Liver (tissue), 9 donors: ENCODE data around the gene GPR12. TPM values are rescaled to one million over a fixed set of nuclear protein-coding genes. Genes with fewer than 3 reads are reported as not detected.

Source experiments
- DNase-seq: peaks from one replicate; pipeline ENCODE4 v3.0.0-alpha.2; 2017; ENCODE audit warnings: low spot score
- H3K27ac ChIP-seq, 2 donors: one replicate each; pipeline ENCODE4 v1.7.0; 2013; ENCODE audit warnings: inconsistent platforms in 2 of 2, low read length in 2 of 2, control low read depth in 1 of 2, low read depth in 1 of 2, mild to moderate bottlenecking in 1 of 2
- H3K27me3 ChIP-seq, 4 donors: one replicate each; pipeline versions ENCODE4 v1.6.1 to v1.7.0; 2013; ENCODE audit warnings: low read length in 3 of 4, inconsistent platforms in 1 of 4, mild to moderate bottlenecking in 1 of 4, moderate library complexity in 1 of 4; ENCODE audit not compliant: control insufficient read depth in 4 of 4, insufficient read depth in 4 of 4
- H3K36me3 ChIP-seq, 4 donors: one replicate each; pipeline versions ENCODE4 v1.6.1 to v1.7.0; 2013; ENCODE audit warnings: low read length in 3 of 4, mild to moderate bottlenecking in 3 of 4, low read depth in 1 of 4, moderate library complexity in 1 of 4; ENCODE audit not compliant: control insufficient read depth in 4 of 4, insufficient read depth in 3 of 4
- H3K4me1 ChIP-seq, 4 donors: one replicate each; pipeline versions ENCODE4 v1.6.1 to v1.7.0; 2013; ENCODE audit warnings: low read length in 3 of 4, mild to moderate bottlenecking in 3 of 4, moderate library complexity in 1 of 4; ENCODE audit not compliant: control insufficient read depth in 4 of 4, insufficient read depth in 4 of 4
- H3K4me3 ChIP-seq, 3 donors: one replicate each; pipeline versions ENCODE4 v1.6.1 to v1.7.0; 2013; ENCODE audit warnings: low read length in 3 of 3, control low read depth in 1 of 3, low read depth in 1 of 3, mild to moderate bottlenecking in 1 of 3
- H3K9ac ChIP-seq, 2 donors: one replicate each; pipeline ENCODE4 v1.7.0; 2013; ENCODE audit warnings: low read length in 2 of 2, mild to moderate bottlenecking in 2 of 2, moderate library complexity in 2 of 2, control low read depth in 1 of 2, low read depth in 1 of 2
- H3K9me3 ChIP-seq, 4 donors: one replicate each; pipeline versions ENCODE4 v1.6.1 to v1.7.0; 2013; ENCODE audit warnings: low read length in 3 of 4; ENCODE audit not compliant: control insufficient read depth in 4 of 4
- ATF3 ChIP-seq: IDR thresholded peaks from 2 replicates; pipeline ENCODE4 v1.6.1; 2016; ENCODE audit warnings: antibody characterized with exemption
- EGR1 ChIP-seq, 2 donors: IDR thresholded peaks; 2 replicates each; pipeline ENCODE4 v1.6.1; 2016 to 2018; ENCODE audit warnings: antibody characterized with exemption in 2 of 2, low read depth in 2 of 2
- FOXA1 ChIP-seq: IDR thresholded peaks from 2 replicates; pipeline ENCODE4 v1.6.1; 2016; ENCODE audit warnings: antibody characterized with exemption
- FOXA2 ChIP-seq: IDR thresholded peaks from 2 replicates; pipeline ENCODE4 v1.6.1; 2016; ENCODE audit warnings: antibody characterized with exemption
- GABPA ChIP-seq, 2 donors: IDR thresholded peaks in 1 of 2; conservative IDR thresholded peaks in 1 of 2; 2 replicates each; pipeline ENCODE4 v1.6.1; 2016; ENCODE audit warnings: antibody characterized with exemption in 2 of 2, mild to moderate bottlenecking in 1 of 2, moderate library complexity in 1 of 2
- HNF4A ChIP-seq, 2 donors: conservative IDR thresholded peaks; 2 replicates each; pipeline ENCODE4 v1.6.1; 2016; ENCODE audit warnings: antibody characterized with exemption in 2 of 2, mild to moderate bottlenecking in 2 of 2
- JUND ChIP-seq, 2 donors: IDR thresholded peaks; 2 replicates each; pipeline ENCODE4 v1.6.1; 2016; ENCODE audit warnings: antibody characterized with exemption in 2 of 2
- NR2F2 ChIP-seq: IDR thresholded peaks from 2 replicates; pipeline ENCODE4 v1.6.1; 2016; ENCODE audit warnings: antibody characterized with exemption
- RAD21 ChIP-seq, 2 donors: IDR thresholded peaks; 2 replicates each; pipeline ENCODE4 v1.6.1; 2016; ENCODE audit warnings: antibody characterized with exemption in 2 of 2, mild to moderate bottlenecking in 2 of 2
- REST ChIP-seq: IDR thresholded peaks from 2 replicates; pipeline ENCODE4 v1.6.1; 2016; ENCODE audit warnings: antibody characterized with exemption, mild to moderate bottlenecking
- RXRA ChIP-seq, 2 donors: IDR thresholded peaks; 2 replicates each; pipeline ENCODE4 v1.6.1; 2017 to 2018; ENCODE audit warnings: antibody characterized with exemption in 2 of 2, mild to moderate bottlenecking in 1 of 2
- SP1 ChIP-seq: IDR thresholded peaks from 2 replicates; pipeline ENCODE4 v1.6.1; 2018; ENCODE audit warnings: antibody characterized with exemption, mild to moderate bottlenecking
- TAF1 ChIP-seq: conservative IDR thresholded peaks from 2 replicates; pipeline ENCODE4 v1.6.1; 2016; ENCODE audit warnings: antibody characterized with exemption, mild to moderate bottlenecking
- YY1 ChIP-seq: IDR thresholded peaks from 2 replicates; pipeline ENCODE4 v1.6.1; 2016; ENCODE audit warnings: antibody characterized with exemption, mild to moderate bottlenecking
- whole genome bisulfite sequencing: extraction: QIAGEN DNeasy Blood & Tissue Kit; methylation state at CpG from one replicate; pipeline ENCODE4 v1.1.7; 2013; 5-methylcytosine and 5-hydroxymethylcytosine counted together
- polyA plus RNA-seq, 2 donors: library from polyadenylated mRNA; stranded (reverse) in 1 of 2; unstranded in 1 of 2; fragments of 200-250 nt in 1 of 2; fragments of >200 nt in 1 of 2; fragmentation: Nextera tagmentation in 1 of 2; extraction: Ambion mirVana in 1 of 2; gene quantifications; one replicate each; pipeline versions ENCODE4 v1.2.1 to v1.2.3, GENCODE V29; 2013 to 2015
- total RNA-seq, 2 donors: library from RNA; depleted of rRNA; stranded (reverse); fragments of >200 nt; gene quantifications; one replicate each; pipeline ENCODE4 v1.2.3, GENCODE V29; 2014
- TF ChIP-seq, protein P1 (sequence below): IDR thresholded peaks from 2 replicates; pipeline ENCODE4 v1.6.1; 2016; ENCODE audit warnings: antibody characterized with exemption
- TF ChIP-seq, protein P2 (sequence below): IDR thresholded peaks from 2 replicates; pipeline ENCODE4 v1.6.1; 2016; ENCODE audit warnings: antibody characterized with exemption
- donor health status: healthy.
- donor health status: healthy.
- donor health status: healthy.
- donor health status: healthy.
- donor health status: healthy.

GPR12 gene, protein sequence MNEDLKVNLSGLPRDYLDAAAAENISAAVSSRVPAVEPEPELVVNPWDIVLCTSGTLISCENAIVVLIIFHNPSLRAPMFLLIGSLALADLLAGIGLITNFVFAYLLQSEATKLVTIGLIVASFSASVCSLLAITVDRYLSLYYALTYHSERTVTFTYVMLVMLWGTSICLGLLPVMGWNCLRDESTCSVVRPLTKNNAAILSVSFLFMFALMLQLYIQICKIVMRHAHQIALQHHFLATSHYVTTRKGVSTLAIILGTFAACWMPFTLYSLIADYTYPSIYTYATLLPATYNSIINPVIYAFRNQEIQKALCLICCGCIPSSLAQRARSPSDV
- total RNA-seq: not detected
- polyA plus RNA-seq: not detected

- Histone ChIP-seq H3K27me3 (peaks cover 5 to 23% (median 13%) of the 10 kb centered on the region in 4 donors), H3K4me1 (peaks cover 5 to 11% (median 7%) of the 10 kb centered on the region in 4 donors), H3K27ac (no peak within 1 kb of the TSS), H3K36me3 (no peaks in the 10 kb centered on the region), H3K9ac (no peak within 1 kb of the TSS), H3K4me3 (peak within 1 kb of the TSS in 1 of 3 donors; percentile 42), H3K9me3 (no peaks in the 10 kb centered on the region)
- no peak for DNase-seq
- TF ChIP-seq JUND (IDR thresholded peaks at IDR 0.05) (no peak), FOXA1 (no peak), GABPA (IDR thresholded peaks at IDR 0.05 in 1 of 2, conservative IDR thresholded peaks at IDR 0.05 in 1 of 2) (no peak), EGR1 (IDR thresholded peaks at IDR 0.05; ENCODE audit: low read depth in 2 of 2) (no peak), RXRA (IDR thresholded peaks at IDR 0.05) (no peak), RAD21 (IDR thresholded peaks at IDR 0.05) (no peak), YY1 (no peak), NR2F2 (no peak), SP1 (no peak), HNF4A (conservative IDR thresholded peaks at IDR 0.05) (no peak), TAF1 (no peak), REST (no peak)
- TF ChIP-seq, protein P1, sequence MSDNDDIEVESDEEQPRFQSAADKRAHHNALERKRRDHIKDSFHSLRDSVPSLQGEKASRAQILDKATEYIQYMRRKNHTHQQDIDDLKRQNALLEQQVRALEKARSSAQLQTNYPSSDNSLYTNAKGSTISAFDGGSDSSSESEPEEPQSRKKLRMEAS: no peak
- TF ChIP-seq, protein P2, sequence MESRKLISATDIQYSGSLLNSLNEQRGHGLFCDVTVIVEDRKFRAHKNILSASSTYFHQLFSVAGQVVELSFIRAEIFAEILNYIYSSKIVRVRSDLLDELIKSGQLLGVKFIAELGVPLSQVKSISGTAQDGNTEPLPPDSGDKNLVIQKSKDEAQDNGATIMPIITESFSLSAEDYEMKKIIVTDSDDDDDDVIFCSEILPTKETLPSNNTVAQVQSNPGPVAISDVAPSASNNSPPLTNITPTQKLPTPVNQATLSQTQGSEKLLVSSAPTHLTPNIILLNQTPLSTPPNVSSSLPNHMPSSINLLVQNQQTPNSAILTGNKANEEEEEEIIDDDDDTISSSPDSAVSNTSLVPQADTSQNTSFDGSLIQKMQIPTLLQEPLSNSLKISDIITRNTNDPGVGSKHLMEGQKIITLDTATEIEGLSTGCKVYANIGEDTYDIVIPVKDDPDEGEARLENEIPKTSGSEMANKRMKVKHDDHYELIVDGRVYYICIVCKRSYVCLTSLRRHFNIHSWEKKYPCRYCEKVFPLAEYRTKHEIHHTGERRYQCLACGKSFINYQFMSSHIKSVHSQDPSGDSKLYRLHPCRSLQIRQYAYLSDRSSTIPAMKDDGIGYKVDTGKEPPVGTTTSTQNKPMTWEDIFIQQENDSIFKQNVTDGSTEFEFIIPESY: no peak
- WGBS: 2% methylated on average over 87 of the region's 87 CpGs
These were observed at the start of gene GPR12 for GRCh38 chr13:26759907-26760831. GPR12 (minus strand) TSS chr13:26760786; CDS start chr13:26759827, 959 bp downstream.

DNA sequence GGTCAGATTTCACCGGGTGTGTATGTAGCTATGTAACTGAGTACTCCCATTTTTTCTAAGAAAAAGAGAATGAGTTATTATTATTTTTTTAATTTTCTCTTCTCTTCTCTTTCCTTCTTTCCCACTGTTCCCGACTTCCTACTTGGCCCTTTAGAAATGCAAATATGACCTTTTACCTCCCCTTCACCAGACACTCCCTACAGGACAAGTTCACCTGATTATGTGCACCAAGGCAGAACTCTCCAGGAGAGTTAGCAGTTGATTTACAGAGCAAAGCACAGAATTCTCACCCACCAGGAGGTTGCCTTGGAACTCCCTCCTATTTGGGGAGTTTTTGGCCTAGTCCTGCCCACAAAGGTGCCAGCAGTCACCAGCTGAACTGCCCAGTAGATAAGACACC is 49.5 kb upstream of the GPR12 start:
- TF ChIP-seq, protein P1: no peak
- no peak for TF ChIP-seq FOXA1
- TF ChIP-seq YY1: no peak
- no peak for TF ChIP-seq ATF3
- no peak for TF ChIP-seq FOXA2
- TF ChIP-seq NR2F2: no peak
- no peak for TF ChIP-seq RAD21 (IDR thresholded peaks at IDR 0.05)
- Histone ChIP-seq H3K9ac (no peak overlapping the region), H3K27ac (no peak overlapping the region), H3K27me3 (peaks cover 0 to 8% (median 0%) of the 10 kb centered on the region in 4 donors), H3K4me3 (no peak overlapping the region), H3K9me3 (no peaks in the 10 kb centered on the region), H3K36me3 (no peaks in the 10 kb centered on the region), H3K4me1 (no peaks in the 10 kb centered on the region)
- DNase-seq: no peak
- WGBS: 39% methylated on average over 2 of the region's 2 CpGs
